ENCODE data around the gene MED13L. TPM values are rescaled to one million over a fixed set of nuclear protein-coding genes. Genes with fewer than 3 reads are reported as not detected.

The MED13L gene
- polyA plus RNA-seq, 2 donors = 15.0 to 16.8 TPM

GRCh38 chr12:116306506-116306905 lies 29.0 kb upstream of the MED13L start:
- H3K4me1 ChIP-seq (ENCODE audit: control insufficient read depth in 2 of 2, insufficient read depth in 2 of 2, low read length in 1 of 2) = no peaks in the 10 kb centered on the region
- H3K9me3 ChIP-seq (ENCODE audit: control insufficient read depth in 2 of 2, insufficient read depth in 1 of 2, low read depth in 1 of 2, low read length in 1 of 2) = no peaks in the 10 kb centered on the region
- H3K4me3 ChIP-seq (ENCODE audit: low read depth in 1 of 2, low read length in 2 of 2) = no peak overlapping the region
- WGBS, 2 donors = 85 to 86% methylated on average over 5 of the region's 5 CpGs
- no peaks in the 10 kb centered on the region for H3K27me3 ChIP-seq (ENCODE audit: control insufficient read depth in 1 of 2, insufficient read depth in 2 of 2, low read length in 2 of 2)
- no peak overlapping the region for H3K27ac ChIP-seq (ENCODE audit: low read depth in 2 of 2, low read length in 1 of 2)
- H3K36me3 ChIP-seq (ENCODE audit: control insufficient read depth in 2 of 2, insufficient read depth in 2 of 2, low read length in 1 of 2) = no peaks in the 10 kb centered on the region

- Histone ChIP-seq H3K27ac (ENCODE audit: low read depth in 2 of 2, low read length in 1 of 2) (no peak overlapping the region), H3K36me3 (ENCODE audit: control insufficient read depth in 2 of 2, insufficient read depth in 2 of 2, low read length in 1 of 2) (no peaks in the 10 kb centered on the region)
- 95% methylated on average over 4 of the region's 4 CpGs for WGBS, 2 donors
Measured at GRCh38 chr12:116304621-116305020, 27.1 kb upstream of the MED13L start.

GRCh38 chr12:116303929-116304328 lies 26.4 kb upstream of the MED13L start:
- no peaks in the 10 kb centered on the region for H3K9me3 ChIP-seq (ENCODE audit: control insufficient read depth in 2 of 2, insufficient read depth in 1 of 2, low read depth in 1 of 2, low read length in 1 of 2)
- no peak overlapping the region for H3K27ac ChIP-seq (ENCODE audit: low read depth in 2 of 2, low read length in 1 of 2)
- no peaks in the 10 kb centered on the region for H3K27me3 ChIP-seq (ENCODE audit: control insufficient read depth in 1 of 2, insufficient read depth in 2 of 2, low read length in 2 of 2)
- H3K4me1 ChIP-seq (ENCODE audit: control insufficient read depth in 2 of 2, insufficient read depth in 2 of 2, low read length in 1 of 2) = peaks cover 8 to 9% of the 10 kb centered on the region in 2 donors
- WGBS, 2 donors = 61 to 69% methylated on average over 2 of the region's 2 CpGs
- no peak overlapping the region for H3K4me3 ChIP-seq (ENCODE audit: low read depth in 1 of 2, low read length in 2 of 2)
- no peaks in the 10 kb centered on the region for H3K36me3 ChIP-seq (ENCODE audit: control insufficient read depth in 2 of 2, insufficient read depth in 2 of 2, low read length in 1 of 2)

More at GRCh38 chr12:116304621-116305020, 27.1 kb upstream of the MED13L start:
- Histone ChIP-seq H3K27me3 (ENCODE audit: control insufficient read depth in 1 of 2, insufficient read depth in 2 of 2, low read length in 2 of 2) (no peaks in the 10 kb centered on the region), H3K9me3 (ENCODE audit: control insufficient read depth in 2 of 2, insufficient read depth in 1 of 2, low read depth in 1 of 2, low read length in 1 of 2) (no peaks in the 10 kb centered on the region), H3K4me1 (ENCODE audit: control insufficient read depth in 2 of 2, insufficient read depth in 2 of 2, low read length in 1 of 2) (peaks cover 2 to 3% of the 10 kb centered on the region in 2 donors), H3K4me3 (ENCODE audit: low read depth in 1 of 2, low read length in 2 of 2) (no peak overlapping the region)

GRCh38 chr12:116303066-116303465 lies 25.6 kb upstream of the MED13L start:
- no peaks in the 10 kb centered on the region for H3K36me3 ChIP-seq (ENCODE audit: control insufficient read depth in 2 of 2, insufficient read depth in 2 of 2, low read length in 1 of 2)
- H3K27ac ChIP-seq (ENCODE audit: low read depth in 2 of 2, low read length in 1 of 2) = no peak overlapping the region
- H3K4me3 ChIP-seq (ENCODE audit: low read depth in 1 of 2, low read length in 2 of 2) = no peak overlapping the region
- H3K4me1 ChIP-seq (ENCODE audit: control insufficient read depth in 2 of 2, insufficient read depth in 2 of 2, low read length in 1 of 2) = peaks cover 8 to 9% of the 10 kb centered on the region in 2 donors
- no peaks in the 10 kb centered on the region for H3K27me3 ChIP-seq (ENCODE audit: control insufficient read depth in 1 of 2, insufficient read depth in 2 of 2, low read length in 2 of 2)
- no peaks in the 10 kb centered on the region for H3K9me3 ChIP-seq (ENCODE audit: control insufficient read depth in 2 of 2, insufficient read depth in 1 of 2, low read depth in 1 of 2, low read length in 1 of 2)
- WGBS, 2 donors = 77 to 80% methylated on average over 4 of the region's 4 CpGs

GRCh38 chr12:116302166-116303058 lies 24.9 kb upstream of the MED13L start:
- WGBS, 2 donors = 86 to 89% methylated on average over 23 of the region's 23 CpGs
- H3K9me3 ChIP-seq (ENCODE audit: control insufficient read depth in 2 of 2, insufficient read depth in 1 of 2, low read depth in 1 of 2, low read length in 1 of 2) = no peaks in the 10 kb centered on the region
- no peak overlapping the region for H3K4me3 ChIP-seq (ENCODE audit: low read depth in 1 of 2, low read length in 2 of 2)
- H3K27me3 ChIP-seq (ENCODE audit: control insufficient read depth in 1 of 2, insufficient read depth in 2 of 2, low read length in 2 of 2) = no peaks in the 10 kb centered on the region
- peaks cover 8 to 9% of the 10 kb centered on the region in 2 donors for H3K4me1 ChIP-seq (ENCODE audit: control insufficient read depth in 2 of 2, insufficient read depth in 2 of 2, low read length in 1 of 2)
- H3K36me3 ChIP-seq (ENCODE audit: control insufficient read depth in 2 of 2, insufficient read depth in 2 of 2, low read length in 1 of 2) = no peaks in the 10 kb centered on the region
- no peak overlapping the region for H3K27ac ChIP-seq (ENCODE audit: low read depth in 2 of 2, low read length in 1 of 2)

- WGBS, 2 donors = 88% methylated on average over 4 of the region's 4 CpGs
- Histone ChIP-seq H3K4me3 (ENCODE audit: low read depth in 1 of 2, low read length in 2 of 2) (no peak overlapping the region), H3K4me1 (ENCODE audit: control insufficient read depth in 2 of 2, insufficient read depth in 2 of 2, low read length in 1 of 2) (peaks cover 8 to 9% of the 10 kb centered on the region in 2 donors), H3K9me3 (ENCODE audit: control insufficient read depth in 2 of 2, insufficient read depth in 1 of 2, low read depth in 1 of 2, low read length in 1 of 2) (no peaks in the 10 kb centered on the region), H3K27ac (ENCODE audit: low read depth in 2 of 2, low read length in 1 of 2) (no peak overlapping the region), H3K36me3 (ENCODE audit: control insufficient read depth in 2 of 2, insufficient read depth in 2 of 2, low read length in 1 of 2) (no peaks in the 10 kb centered on the region), H3K27me3 (ENCODE audit: control insufficient read depth in 1 of 2, insufficient read depth in 2 of 2, low read length in 2 of 2) (no peaks in the 10 kb centered on the region)
Measured at GRCh38 chr12:116301621-116302020, 24.1 kb upstream of the MED13L start.

- Histone ChIP-seq H3K4me3 (ENCODE audit: low read depth in 1 of 2, low read length in 2 of 2) (no peak overlapping the region), H3K9me3 (ENCODE audit: control insufficient read depth in 2 of 2, insufficient read depth in 1 of 2, low read depth in 1 of 2, low read length in 1 of 2) (no peaks in the 10 kb centered on the region), H3K27ac (ENCODE audit: low read depth in 2 of 2, low read length in 1 of 2) (peak overlapping the region; percentile 20 to 36), H3K36me3 (ENCODE audit: control insufficient read depth in 2 of 2, insufficient read depth in 2 of 2, low read length in 1 of 2) (no peaks in the 10 kb centered on the region), H3K27me3 (ENCODE audit: control insufficient read depth in 1 of 2, insufficient read depth in 2 of 2, low read length in 2 of 2) (no peaks in the 10 kb centered on the region), H3K4me1 (ENCODE audit: control insufficient read depth in 2 of 2, insufficient read depth in 2 of 2, low read length in 1 of 2) (peaks cover 8 to 9% of the 10 kb centered on the region in 2 donors)
- 31 to 54% methylated on average over 9 of the region's 9 CpGs for WGBS, 2 donors
Measured at GRCh38 chr12:116299665-116300328, 22.3 kb upstream of the MED13L start.

- Histone ChIP-seq H3K27ac (ENCODE audit: low read depth in 2 of 2, low read length in 1 of 2) (no peak overlapping the region), H3K9me3 (ENCODE audit: control insufficient read depth in 2 of 2, insufficient read depth in 1 of 2, low read depth in 1 of 2, low read length in 1 of 2) (no peaks in the 10 kb centered on the region), H3K4me3 (ENCODE audit: low read depth in 1 of 2, low read length in 2 of 2) (no peak overlapping the region), H3K27me3 (ENCODE audit: control insufficient read depth in 1 of 2, insufficient read depth in 2 of 2, low read length in 2 of 2) (no peaks in the 10 kb centered on the region), H3K36me3 (ENCODE audit: control insufficient read depth in 2 of 2, insufficient read depth in 2 of 2, low read length in 1 of 2) (no peaks in the 10 kb centered on the region), H3K4me1 (ENCODE audit: control insufficient read depth in 2 of 2, insufficient read depth in 2 of 2, low read length in 1 of 2) (peaks cover 8 to 9% of the 10 kb centered on the region in 2 donors)
- 65 to 72% methylated on average over 2 of the region's 2 CpGs for WGBS, 2 donors
Measured at GRCh38 chr12:116299064-116299463, 21.6 kb upstream of the MED13L start.

- Histone ChIP-seq H3K4me1 (ENCODE audit: control insufficient read depth in 2 of 2, insufficient read depth in 2 of 2, low read length in 1 of 2) (peaks cover 8 to 9% of the 10 kb centered on the region in 2 donors), H3K4me3 (ENCODE audit: low read depth in 1 of 2, low read length in 2 of 2) (no peak overlapping the region), H3K36me3 (ENCODE audit: control insufficient read depth in 2 of 2, insufficient read depth in 2 of 2, low read length in 1 of 2) (no peaks in the 10 kb centered on the region), H3K27ac (ENCODE audit: low read depth in 2 of 2, low read length in 1 of 2) (no peak overlapping the region), H3K27me3 (ENCODE audit: control insufficient read depth in 1 of 2, insufficient read depth in 2 of 2, low read length in 2 of 2) (no peaks in the 10 kb centered on the region), H3K9me3 (ENCODE audit: control insufficient read depth in 2 of 2, insufficient read depth in 1 of 2, low read depth in 1 of 2, low read length in 1 of 2) (no peaks in the 10 kb centered on the region)
- WGBS, 2 donors = 88 to 92% methylated on average over 2 of the region's 2 CpGs
Measured at GRCh38 chr12:116298578-116298977, 21.1 kb upstream of the MED13L start.
